LNCaP clone FGC (cell line): Measurements from ENCODE around the gene BMP6.

Experiments used
- DNase-seq: peaks from one replicate; pipeline ENCODE4 v3.0.0-alpha.2; 2011; ENCODE audit warnings: low read depth
- H3K4me3 ChIP-seq: 2 replicates; pipeline ENCODE4 v1.5.1; 2011; ENCODE audit warnings: mild to moderate bottlenecking, low read depth, low read length, control low read depth
- CTCF ChIP-seq: IDR thresholded peaks from 2 replicates; pipeline ENCODE4 v1.5.1; 2012; ENCODE audit warnings: mild to moderate bottlenecking; ENCODE audit not compliant: control insufficient read depth, insufficient read depth; ENCODE audit errors: extremely low read depth

Gene BMP6

GRCh38 chr6:7917729-7918128, 191.8 kb downstream of the BMP6 start:
- H3K4me3 ChIP-seq, result no peak overlapping the region
- no peak for TF ChIP-seq CTCF
- DNase-seq, result no peak

GRCh38 chr6:7918403-7918802, 192.5 kb downstream of the BMP6 start:
- no peak for TF ChIP-seq CTCF
- no peak overlapping the region for H3K4me3 ChIP-seq
- DNase-seq, result no peak

- H3K4me3 ChIP-seq, result no peak overlapping the region
- no peak for TF ChIP-seq CTCF
- no peak for DNase-seq
Measured at GRCh38 chr6:7919871-7920270, 194.0 kb downstream of the BMP6 start.

- H3K4me3 ChIP-seq, result no peak overlapping the region
- no peak for TF ChIP-seq CTCF
- no peak for DNase-seq
Measured at GRCh38 chr6:7920425-7920824, 194.5 kb downstream of the BMP6 start.

GRCh38 chr6:7921046-7921445, 195.1 kb downstream of the BMP6 start:
- no peak overlapping the region for H3K4me3 ChIP-seq
- no peak for TF ChIP-seq CTCF
- no peak for DNase-seq

GRCh38 chr6:7921632-7922092, 195.8 kb downstream of the BMP6 start:
- no peak for DNase-seq
- no peak overlapping the region for H3K4me3 ChIP-seq
- TF ChIP-seq CTCF, result no peak

GRCh38 chr6:7922596-7922995, 196.7 kb downstream of the BMP6 start:
- H3K4me3 ChIP-seq, result no peak overlapping the region
- no peak for TF ChIP-seq CTCF
- DNase-seq, result no peak
